ENCODE results near the gene PJA2. TPM values are rescaled to one million over a fixed set of nuclear protein-coding genes. Genes with fewer than 3 reads are reported as not detected.

Gene PJA2
- total RNA-seq, 1 experiment from 2014 or later: 51.5 TPM

DNA sequence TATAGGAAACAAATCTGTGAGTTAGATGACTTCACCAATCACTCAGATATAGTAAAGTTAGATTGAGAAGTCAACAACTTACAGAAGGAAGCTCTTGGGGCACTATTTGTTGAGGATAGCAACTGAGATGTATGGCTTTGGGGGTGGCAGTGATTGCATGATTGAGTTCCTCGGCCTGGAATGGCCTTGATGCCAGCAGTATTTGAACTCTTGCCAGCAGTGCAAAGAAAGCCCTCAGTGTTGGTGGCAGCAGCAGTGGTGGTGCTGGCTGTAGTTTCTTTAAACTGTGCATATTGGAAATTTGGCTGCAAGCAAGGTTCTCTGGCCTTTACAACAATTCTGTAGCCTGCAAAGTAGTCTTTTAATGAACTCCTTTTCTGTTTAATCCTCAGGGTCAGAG, 41.4 kb upstream of the PJA2 start:
- Mint-ChIP-seq H3K9me3 (peaks cover 19% of the 10 kb centered on the region), H3K36me3 (peaks cover 17% of the 10 kb centered on the region), H3K4me3 (no peak overlapping the region), H3K27ac (no peak overlapping the region), H3K4me1 (peaks cover 13% of the 10 kb centered on the region), H3K27me3 (ENCODE audit: low read depth) (no peaks in the 10 kb centered on the region)
- ChIA-PET POLR2A (no interaction called here), CTCF (no interaction called here)
- ATAC-seq: no peak
- DNase-seq (ENCODE audit: low spot score): no peak
- TF ChIP-seq, protein P1, sequence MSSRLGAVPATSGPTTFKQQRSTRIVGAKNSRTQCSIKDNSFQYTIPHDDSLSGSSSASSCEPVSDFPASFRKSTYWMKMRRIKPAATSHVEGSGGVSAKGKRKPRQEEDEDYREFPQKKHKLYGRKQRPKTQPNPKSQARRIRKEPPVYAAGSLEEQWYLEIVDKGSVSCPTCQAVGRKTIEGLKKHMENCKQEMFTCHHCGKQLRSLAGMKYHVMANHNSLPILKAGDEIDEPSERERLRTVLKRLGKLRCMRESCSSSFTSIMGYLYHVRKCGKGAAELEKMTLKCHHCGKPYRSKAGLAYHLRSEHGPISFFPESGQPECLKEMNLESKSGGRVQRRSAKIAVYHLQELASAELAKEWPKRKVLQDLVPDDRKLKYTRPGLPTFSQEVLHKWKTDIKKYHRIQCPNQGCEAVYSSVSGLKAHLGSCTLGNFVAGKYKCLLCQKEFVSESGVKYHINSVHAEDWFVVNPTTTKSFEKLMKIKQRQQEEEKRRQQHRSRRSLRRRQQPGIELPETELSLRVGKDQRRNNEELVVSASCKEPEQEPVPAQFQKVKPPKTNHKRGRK (CRISPR knock-in tag; IDR thresholded peaks at IDR 0.05; ENCODE audit: borderline replicate concordance): no peak
- TF ChIP-seq, protein P2, sequence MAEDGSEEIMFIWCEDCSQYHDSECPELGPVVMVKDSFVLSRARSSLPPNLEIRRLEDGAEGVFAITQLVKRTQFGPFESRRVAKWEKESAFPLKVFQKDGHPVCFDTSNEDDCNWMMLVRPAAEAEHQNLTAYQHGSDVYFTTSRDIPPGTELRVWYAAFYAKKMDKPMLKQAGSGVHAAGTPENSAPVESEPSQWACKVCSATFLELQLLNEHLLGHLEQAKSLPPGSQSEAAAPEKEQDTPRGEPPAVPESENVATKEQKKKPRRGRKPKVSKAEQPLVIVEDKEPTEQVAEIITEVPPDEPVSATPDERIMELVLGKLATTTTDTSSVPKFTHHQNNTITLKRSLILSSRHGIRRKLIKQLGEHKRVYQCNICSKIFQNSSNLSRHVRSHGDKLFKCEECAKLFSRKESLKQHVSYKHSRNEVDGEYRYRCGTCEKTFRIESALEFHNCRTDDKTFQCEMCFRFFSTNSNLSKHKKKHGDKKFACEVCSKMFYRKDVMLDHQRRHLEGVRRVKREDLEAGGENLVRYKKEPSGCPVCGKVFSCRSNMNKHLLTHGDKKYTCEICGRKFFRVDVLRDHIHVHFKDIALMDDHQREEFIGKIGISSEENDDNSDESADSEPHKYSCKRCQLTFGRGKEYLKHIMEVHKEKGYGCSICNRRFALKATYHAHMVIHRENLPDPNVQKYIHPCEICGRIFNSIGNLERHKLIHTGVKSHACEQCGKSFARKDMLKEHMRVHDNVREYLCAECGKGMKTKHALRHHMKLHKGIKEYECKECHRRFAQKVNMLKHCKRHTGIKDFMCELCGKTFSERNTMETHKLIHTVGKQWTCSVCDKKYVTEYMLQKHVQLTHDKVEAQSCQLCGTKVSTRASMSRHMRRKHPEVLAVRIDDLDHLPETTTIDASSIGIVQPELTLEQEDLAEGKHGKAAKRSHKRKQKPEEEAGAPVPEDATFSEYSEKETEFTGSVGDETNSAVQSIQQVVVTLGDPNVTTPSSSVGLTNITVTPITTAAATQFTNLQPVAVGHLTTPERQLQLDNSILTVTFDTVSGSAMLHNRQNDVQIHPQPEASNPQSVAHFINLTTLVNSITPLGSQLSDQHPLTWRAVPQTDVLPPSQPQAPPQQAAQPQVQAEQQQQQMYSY (CRISPR knock-in tag; IDR thresholded peaks at IDR 0.05): no peak
- TF ChIP-seq, protein P3, sequence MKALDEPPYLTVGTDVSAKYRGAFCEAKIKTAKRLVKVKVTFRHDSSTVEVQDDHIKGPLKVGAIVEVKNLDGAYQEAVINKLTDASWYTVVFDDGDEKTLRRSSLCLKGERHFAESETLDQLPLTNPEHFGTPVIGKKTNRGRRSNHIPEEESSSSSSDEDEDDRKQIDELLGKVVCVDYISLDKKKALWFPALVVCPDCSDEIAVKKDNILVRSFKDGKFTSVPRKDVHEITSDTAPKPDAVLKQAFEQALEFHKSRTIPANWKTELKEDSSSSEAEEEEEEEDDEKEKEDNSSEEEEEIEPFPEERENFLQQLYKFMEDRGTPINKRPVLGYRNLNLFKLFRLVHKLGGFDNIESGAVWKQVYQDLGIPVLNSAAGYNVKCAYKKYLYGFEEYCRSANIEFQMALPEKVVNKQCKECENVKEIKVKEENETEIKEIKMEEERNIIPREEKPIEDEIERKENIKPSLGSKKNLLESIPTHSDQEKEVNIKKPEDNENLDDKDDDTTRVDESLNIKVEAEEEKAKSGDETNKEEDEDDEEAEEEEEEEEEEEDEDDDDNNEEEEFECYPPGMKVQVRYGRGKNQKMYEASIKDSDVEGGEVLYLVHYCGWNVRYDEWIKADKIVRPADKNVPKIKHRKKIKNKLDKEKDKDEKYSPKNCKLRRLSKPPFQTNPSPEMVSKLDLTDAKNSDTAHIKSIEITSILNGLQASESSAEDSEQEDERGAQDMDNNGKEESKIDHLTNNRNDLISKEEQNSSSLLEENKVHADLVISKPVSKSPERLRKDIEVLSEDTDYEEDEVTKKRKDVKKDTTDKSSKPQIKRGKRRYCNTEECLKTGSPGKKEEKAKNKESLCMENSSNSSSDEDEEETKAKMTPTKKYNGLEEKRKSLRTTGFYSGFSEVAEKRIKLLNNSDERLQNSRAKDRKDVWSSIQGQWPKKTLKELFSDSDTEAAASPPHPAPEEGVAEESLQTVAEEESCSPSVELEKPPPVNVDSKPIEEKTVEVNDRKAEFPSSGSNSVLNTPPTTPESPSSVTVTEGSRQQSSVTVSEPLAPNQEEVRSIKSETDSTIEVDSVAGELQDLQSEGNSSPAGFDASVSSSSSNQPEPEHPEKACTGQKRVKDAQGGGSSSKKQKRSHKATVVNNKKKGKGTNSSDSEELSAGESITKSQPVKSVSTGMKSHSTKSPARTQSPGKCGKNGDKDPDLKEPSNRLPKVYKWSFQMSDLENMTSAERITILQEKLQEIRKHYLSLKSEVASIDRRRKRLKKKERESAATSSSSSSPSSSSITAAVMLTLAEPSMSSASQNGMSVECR (CRISPR knock-in tag; IDR thresholded peaks at IDR 0.05; ENCODE audit: borderline replicate concordance): no peak
- TF ChIP-seq NR1H2 (CRISPR knock-in tag; IDR thresholded peaks at IDR 0.05): no peak
- TF ChIP-seq ZNF121 (CRISPR knock-in tag; IDR thresholded peaks at IDR 0.05): no peak
- TF ChIP-seq NFATC4 (CRISPR knock-in tag; IDR thresholded peaks at IDR 0.05): no peak
- TF ChIP-seq, protein P4, sequence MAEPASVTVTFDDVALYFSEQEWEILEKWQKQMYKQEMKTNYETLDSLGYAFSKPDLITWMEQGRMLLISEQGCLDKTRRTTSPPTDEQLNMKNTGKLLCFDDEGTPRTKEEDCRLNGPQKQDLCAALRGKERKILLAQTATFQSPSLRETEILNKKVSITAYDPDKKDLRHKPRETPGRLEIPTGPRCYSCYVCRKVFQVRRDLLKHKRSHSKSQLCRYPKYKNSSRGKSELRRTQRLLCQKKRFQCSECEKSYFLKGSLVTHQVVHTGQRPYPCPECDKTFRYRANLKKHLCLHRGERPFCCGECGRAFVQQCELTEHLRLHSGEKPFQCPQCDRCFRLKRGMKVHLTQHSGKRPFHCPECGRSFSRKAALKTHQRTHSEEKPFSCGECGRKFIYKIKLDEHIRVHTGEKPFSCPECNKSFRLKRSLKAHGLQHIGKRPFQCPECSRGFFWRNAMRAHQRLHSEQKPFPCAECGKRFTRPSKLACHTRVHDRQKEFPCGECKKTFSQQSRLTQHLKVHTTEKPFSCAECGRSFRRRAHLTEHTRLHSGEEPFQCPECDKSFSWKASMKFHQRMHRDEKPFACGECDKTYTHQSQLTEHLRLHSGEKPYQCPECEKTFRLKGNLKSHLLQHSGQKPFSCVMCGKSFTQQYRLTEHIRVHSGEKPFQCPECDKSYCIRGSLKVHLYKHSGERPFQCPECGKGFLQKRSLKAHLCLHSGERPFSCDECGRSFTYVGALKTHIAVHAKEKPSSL (CRISPR knock-in tag; conservative IDR thresholded peaks at IDR 0.05): no peak
- TF ChIP-seq SMAD3 (CRISPR knock-in tag; IDR thresholded peaks at IDR 0.05; ENCODE audit: borderline replicate concordance): no peak
- TF ChIP-seq, protein P5, sequence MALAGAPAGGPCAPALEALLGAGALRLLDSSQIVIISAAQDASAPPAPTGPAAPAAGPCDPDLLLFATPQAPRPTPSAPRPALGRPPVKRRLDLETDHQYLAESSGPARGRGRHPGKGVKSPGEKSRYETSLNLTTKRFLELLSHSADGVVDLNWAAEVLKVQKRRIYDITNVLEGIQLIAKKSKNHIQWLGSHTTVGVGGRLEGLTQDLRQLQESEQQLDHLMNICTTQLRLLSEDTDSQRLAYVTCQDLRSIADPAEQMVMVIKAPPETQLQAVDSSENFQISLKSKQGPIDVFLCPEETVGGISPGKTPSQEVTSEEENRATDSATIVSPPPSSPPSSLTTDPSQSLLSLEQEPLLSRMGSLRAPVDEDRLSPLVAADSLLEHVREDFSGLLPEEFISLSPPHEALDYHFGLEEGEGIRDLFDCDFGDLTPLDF (CRISPR knock-in tag; IDR thresholded peaks at IDR 0.05): no peak
- TF ChIP-seq, protein P6, sequence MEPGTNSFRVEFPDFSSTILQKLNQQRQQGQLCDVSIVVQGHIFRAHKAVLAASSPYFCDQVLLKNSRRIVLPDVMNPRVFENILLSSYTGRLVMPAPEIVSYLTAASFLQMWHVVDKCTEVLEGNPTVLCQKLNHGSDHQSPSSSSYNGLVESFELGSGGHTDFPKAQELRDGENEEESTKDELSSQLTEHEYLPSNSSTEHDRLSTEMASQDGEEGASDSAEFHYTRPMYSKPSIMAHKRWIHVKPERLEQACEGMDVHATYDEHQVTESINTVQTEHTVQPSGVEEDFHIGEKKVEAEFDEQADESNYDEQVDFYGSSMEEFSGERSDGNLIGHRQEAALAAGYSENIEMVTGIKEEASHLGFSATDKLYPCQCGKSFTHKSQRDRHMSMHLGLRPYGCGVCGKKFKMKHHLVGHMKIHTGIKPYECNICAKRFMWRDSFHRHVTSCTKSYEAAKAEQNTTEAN (CRISPR knock-in tag; IDR thresholded peaks at IDR 0.05): no peak
- no peak for TF ChIP-seq ESRRA (CRISPR knock-in tag; IDR thresholded peaks at IDR 0.05; ENCODE audit: borderline replicate concordance)
- TF ChIP-seq, protein P7, sequence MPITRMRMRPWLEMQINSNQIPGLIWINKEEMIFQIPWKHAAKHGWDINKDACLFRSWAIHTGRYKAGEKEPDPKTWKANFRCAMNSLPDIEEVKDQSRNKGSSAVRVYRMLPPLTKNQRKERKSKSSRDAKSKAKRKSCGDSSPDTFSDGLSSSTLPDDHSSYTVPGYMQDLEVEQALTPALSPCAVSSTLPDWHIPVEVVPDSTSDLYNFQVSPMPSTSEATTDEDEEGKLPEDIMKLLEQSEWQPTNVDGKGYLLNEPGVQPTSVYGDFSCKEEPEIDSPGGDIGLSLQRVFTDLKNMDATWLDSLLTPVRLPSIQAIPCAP (CRISPR knock-in tag; IDR thresholded peaks at IDR 0.05): no peak
- TF ChIP-seq SOX15 (CRISPR knock-in tag; IDR thresholded peaks at IDR 0.05): no peak
- TF ChIP-seq ELF4 (CRISPR knock-in tag; IDR thresholded peaks at IDR 0.05; ENCODE audit: low read depth): no peak
- no peak for TF ChIP-seq RELA (CRISPR knock-in tag; IDR thresholded peaks at IDR 0.05; ENCODE audit: borderline replicate concordance)
- no peak for TF ChIP-seq ZBTB21 (CRISPR knock-in tag; IDR thresholded peaks at IDR 0.05; ENCODE audit: borderline replicate concordance)
